ENCODE data around the gene CSK. TPM values are rescaled to one million over a fixed set of nuclear protein-coding genes. Genes with fewer than 3 reads are reported as not detected.

Gene CSK
- total and polyA plus RNA-seq, 3 donors from 2014 or later, result 41.5 to 45.6 (median 43.1) TPM

DNA sequence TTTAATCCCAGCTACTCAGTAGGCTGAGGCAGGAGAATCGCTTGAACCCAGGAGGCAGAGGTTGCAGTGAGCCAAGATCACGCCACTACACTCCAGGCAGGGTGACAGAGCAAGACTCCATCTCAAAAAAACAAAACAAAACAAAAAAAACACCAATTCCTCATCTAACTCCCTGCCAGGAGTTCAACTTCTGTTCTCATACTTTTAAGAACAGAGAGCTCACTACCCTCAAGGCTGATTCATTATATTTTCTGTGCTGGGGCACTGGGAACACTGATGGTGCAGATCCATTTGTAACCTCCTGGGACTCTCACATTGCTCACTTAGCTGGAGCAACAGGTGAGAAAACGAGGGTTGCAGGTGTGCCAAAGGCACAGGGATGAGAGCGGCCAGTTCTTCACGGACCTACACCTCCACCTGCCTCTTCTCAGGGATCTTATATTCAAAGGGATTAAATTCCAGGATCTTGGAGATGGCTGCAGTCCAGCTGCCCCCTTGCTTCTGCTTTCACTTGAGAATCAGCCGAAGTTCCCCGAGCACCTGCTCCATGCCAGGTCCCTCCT, 12.3 kb upstream of the CSK start:
- Histone ChIP-seq H3K4me3 (no peak overlapping the region), H3K27me3 (no peaks in the 10 kb centered on the region), H3K4me1 (peaks cover 10% of the 10 kb centered on the region), H3K9me3 (no peaks in the 10 kb centered on the region), H3K27ac (no peak overlapping the region), H3K36me3 (ENCODE audit: low read depth, missing control alignments) (no peaks in the 10 kb centered on the region)
- DNase-seq, result no peak
- intact Hi-C loops (cut with DNase I; ENCODE audit: low total_unique reads), result loop anchor here (5.0 kb wide), 2 partner anchors 132 to 397 kb away; no protein-coding TSS in a partner anchor
- TF ChIP-seq CTCF (IDR thresholded peaks at IDR 0.05) (no peak), POLR2A (IDR thresholded peaks at IDR 0.05) (no peak)
- WGBS, 2 donors, result 74 to 79% methylated on average over 7 of the region's 7 CpGs

GRCh38 chr15:74770211-74770903, 11.5 kb upstream of the CSK start:
- WGBS, 2 donors, result 60 to 83% methylated on average over 3 to 4 of the region's 4 CpGs
- Histone ChIP-seq H3K27me3 (no peaks in the 10 kb centered on the region), H3K36me3 (ENCODE audit: low read depth, missing control alignments) (no peaks in the 10 kb centered on the region), H3K9me3 (no peaks in the 10 kb centered on the region), H3K4me1 (peaks cover 10% of the 10 kb centered on the region), H3K27ac (no peak overlapping the region), H3K4me3 (no peak overlapping the region)
- no peak for TF ChIP-seq POLR2A (IDR thresholded peaks at IDR 0.05)
- DNase-seq, result no peak
- intact Hi-C loops (cut with DNase I; ENCODE audit: low total_unique reads), result no loop called here

DNA sequence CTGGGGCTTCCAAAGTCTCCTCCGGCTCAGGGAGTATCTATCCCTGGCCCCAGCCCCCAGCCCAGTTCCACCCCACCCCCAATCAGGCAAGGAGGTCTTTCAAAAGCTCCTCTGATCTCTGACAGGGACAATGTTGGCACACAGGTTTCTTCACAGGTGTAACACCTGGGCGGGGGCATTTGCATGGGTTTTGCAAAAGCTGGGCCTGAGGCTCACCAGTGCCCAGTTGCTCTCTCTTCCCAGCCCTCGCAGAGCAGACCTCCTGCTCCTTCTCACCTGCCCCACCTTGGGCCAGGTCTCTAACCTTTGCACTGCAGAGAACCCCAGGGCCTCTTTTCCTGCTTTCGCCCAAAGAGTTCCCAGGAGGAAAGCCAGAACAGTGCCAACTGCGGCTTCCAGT, 8.6 kb upstream of the CSK start:
- intact Hi-C loops (cut with DNase I; ENCODE audit: low total_unique reads), result no loop called here
- DNase-seq, result no peak
- peaks cover 18% of the 10 kb centered on the region for H3K4me1 ChIP-seq
- WGBS, 2 donors, result 79 to 89% methylated on average over 2 to 5 of the region's 5 CpGs
- TF ChIP-seq CTCF (IDR thresholded peaks at IDR 0.05), result no peak
- TF ChIP-seq POLR2A (IDR thresholded peaks at IDR 0.05), result no peak
- H3K9me3 ChIP-seq, result no peaks in the 10 kb centered on the region
- no peaks in the 10 kb centered on the region for H3K36me3 ChIP-seq (ENCODE audit: low read depth, missing control alignments)
- H3K27me3 ChIP-seq, result no peaks in the 10 kb centered on the region
- H3K4me3 ChIP-seq, result no peak overlapping the region
- H3K27ac ChIP-seq, result no peak overlapping the region

GRCh38 chr15:74773731-74774252, 8.1 kb upstream of the CSK start:
- H3K4me3 ChIP-seq, result no peak overlapping the region
- no peaks in the 10 kb centered on the region for H3K27me3 ChIP-seq
- H3K27ac ChIP-seq, result no peak overlapping the region
- peaks cover 21% of the 10 kb centered on the region for H3K4me1 ChIP-seq
- no peak for DNase-seq
- no peaks in the 10 kb centered on the region for H3K9me3 ChIP-seq
- H3K36me3 ChIP-seq (ENCODE audit: low read depth, missing control alignments), result no peaks in the 10 kb centered on the region
- TF ChIP-seq POLR2A (IDR thresholded peaks at IDR 0.05) (no peak), CTCF (IDR thresholded peaks at IDR 0.05) (no peak)
- intact Hi-C loops (cut with DNase I; ENCODE audit: low total_unique reads), result no loop called here
- 86 to 88% methylated on average over 5 of the region's 5 CpGs for WGBS, 2 donors

GRCh38 chr15:74775132-74775562, 6.7 kb upstream of the CSK start:
- DNase-seq, result no peak
- H3K4me3 ChIP-seq, result no peak overlapping the region
- no peaks in the 10 kb centered on the region for H3K36me3 ChIP-seq (ENCODE audit: low read depth, missing control alignments)
- no peak overlapping the region for H3K27ac ChIP-seq
- no peaks in the 10 kb centered on the region for H3K9me3 ChIP-seq
- H3K4me1 ChIP-seq, result peaks cover 26% of the 10 kb centered on the region
- TF ChIP-seq POLR2A (IDR thresholded peaks at IDR 0.05), result no peak
- no peak for TF ChIP-seq CTCF (IDR thresholded peaks at IDR 0.05)
- intact Hi-C loops (cut with DNase I; ENCODE audit: low total_unique reads), result no loop called here
- H3K27me3 ChIP-seq, result no peaks in the 10 kb centered on the region
- 73 to 84% methylated on average over 4 to 5 of the region's 5 CpGs for WGBS, 2 donors
